OCI-LY3 (cell line): ENCODE results near the gene VLDLR.

Source experiments
- CTCF ChIP-seq: fragments of 200-600, 300-600 bp; sonication (generic); IDR thresholded peaks from 2 replicates; pipeline ENCODE4 v1.5.1; 2014; ENCODE audit warnings: antibody characterized with exemption, low read length, low read depth
- EZH2phosphoT487 ChIP-seq: fragments of 200-600 bp; shearing (Covaris generic); IDR thresholded peaks from 2 replicates; pipeline ENCODE4 v1.6.1; 2018; ENCODE audit warnings: antibody characterized with exemption, mixed run types, low read depth

GRCh38 chr9:2628919-2629318 lies 7.3 kb downstream of the VLDLR start:
- TF ChIP-seq CTCF: no peak
- no peak for TF ChIP-seq EZH2phosphoT487
